ENCODE data around the gene PLA2G7.

GRCh38 chr6:46755865-46756264 is 20.7 kb upstream of the PLA2G7 start:
- TF ChIP-seq CTCF (IDR thresholded peaks at IDR 0.05) (no peak), POLR2A (IDR thresholded peaks at IDR 0.05) (no peak), POLR2AphosphoS5 (IDR thresholded peaks at IDR 0.05) (no peak)

Measured in upper lobe of left lung (tissue), 4 donors.